ENCODE data around the gene SDSL. TPM values are rescaled to one million over a fixed set of nuclear protein-coding genes. Genes with fewer than 3 reads are reported as not detected.
A peak's percentile ranks its signal among the peaks of the same experiment; 100 is the strongest.

Gene SDSL
- total RNA-seq, 2 donors from 2014 or later, result 0.29 to 3.2 TPM

DNA sequence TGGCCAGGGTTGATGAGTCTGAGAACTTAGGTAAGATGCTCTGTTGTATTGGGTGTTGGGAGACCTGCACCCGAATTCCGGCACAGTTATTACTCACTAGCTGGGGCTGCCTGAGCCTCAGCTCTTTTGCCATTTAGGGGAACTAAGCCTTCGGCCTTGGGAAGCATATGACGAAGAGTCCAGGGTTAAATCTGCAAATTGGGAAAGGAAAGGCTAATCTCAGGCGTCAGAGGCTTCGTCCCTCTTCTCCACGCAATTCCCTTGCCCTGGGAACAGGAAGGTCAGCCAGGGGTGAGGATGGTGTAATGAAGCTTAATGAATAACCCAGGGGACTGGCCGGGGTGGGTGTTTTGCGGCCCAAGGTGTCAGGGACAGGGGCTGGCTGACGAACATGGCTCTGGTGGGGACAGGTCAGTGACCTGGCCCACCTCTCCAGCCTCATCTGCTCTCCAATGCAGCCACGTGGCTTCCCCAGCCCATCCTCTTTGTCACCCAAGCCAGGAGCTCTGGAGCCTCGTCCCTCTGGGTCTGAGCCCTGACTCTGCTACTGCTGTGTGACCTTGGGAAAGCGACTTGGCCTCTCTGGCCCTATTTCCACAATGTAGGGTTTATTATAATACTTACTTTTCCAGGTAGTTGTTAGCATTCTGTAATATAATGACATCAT, 3.8 kb upstream of the SDSL start:
- DNase-seq, result no peak

DNA sequence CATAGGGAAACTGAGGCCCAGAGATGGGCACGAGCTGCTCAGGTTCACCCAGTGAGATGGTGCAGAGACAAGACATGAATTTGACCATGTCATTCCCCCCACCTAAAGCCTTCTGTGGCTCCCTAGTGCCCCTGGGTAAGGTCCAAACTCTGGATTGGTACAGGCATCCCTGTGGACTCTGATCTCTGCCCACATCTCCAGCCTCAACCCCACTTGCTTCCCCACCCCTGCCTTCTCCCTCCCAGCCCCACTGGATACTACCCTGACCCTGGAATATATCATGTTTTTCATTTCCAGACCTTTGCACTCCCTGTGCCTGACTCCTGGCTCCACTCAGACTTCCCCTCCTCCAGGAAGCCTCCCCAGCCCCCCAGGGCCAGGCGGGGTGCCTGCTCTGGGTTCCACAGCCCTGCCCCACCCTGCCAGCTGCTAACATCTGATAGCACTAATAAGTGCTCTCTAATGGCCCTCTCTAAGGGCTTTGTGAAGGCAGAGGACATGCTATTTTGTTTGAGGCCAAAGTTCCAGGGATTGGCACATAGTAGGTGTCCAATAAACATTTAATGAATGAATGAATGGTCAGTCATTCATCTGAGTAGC, 1.1 kb upstream of the SDSL start:
- no peak overlapping the region for H3K4me3 Mint-ChIP-seq
- peaks cover 9% of the 10 kb centered on the region for H3K27me3 Mint-ChIP-seq (ENCODE audit: low read depth)
- H3K27ac Mint-ChIP-seq, result no peak overlapping the region
- H3K9me3 Mint-ChIP-seq, result no peaks in the 10 kb centered on the region
- ATAC-seq (replicated peaks in 1 of 2), result no peak
- peaks cover 13% of the 10 kb centered on the region for H3K4me1 Mint-ChIP-seq (ENCODE audit: low read depth)
- H3K36me3 Mint-ChIP-seq (ENCODE audit: insufficient read depth in 2 of 2), result no peaks in the 10 kb centered on the region
- no peak for DNase-seq

More for the DNA sequence above, 3.8 kb upstream of the SDSL start:
- Mint-ChIP-seq H3K27ac (no peak overlapping the region), H3K9me3 (no peaks in the 10 kb centered on the region), H3K4me3 (no peak overlapping the region), H3K4me1 (ENCODE audit: low read depth) (peaks cover 13% of the 10 kb centered on the region), H3K36me3 (ENCODE audit: insufficient read depth in 2 of 2) (no peaks in the 10 kb centered on the region), H3K27me3 (ENCODE audit: low read depth) (peaks cover 9% of the 10 kb centered on the region)
- no peak for ATAC-seq (replicated peaks in 1 of 2)

DNA sequence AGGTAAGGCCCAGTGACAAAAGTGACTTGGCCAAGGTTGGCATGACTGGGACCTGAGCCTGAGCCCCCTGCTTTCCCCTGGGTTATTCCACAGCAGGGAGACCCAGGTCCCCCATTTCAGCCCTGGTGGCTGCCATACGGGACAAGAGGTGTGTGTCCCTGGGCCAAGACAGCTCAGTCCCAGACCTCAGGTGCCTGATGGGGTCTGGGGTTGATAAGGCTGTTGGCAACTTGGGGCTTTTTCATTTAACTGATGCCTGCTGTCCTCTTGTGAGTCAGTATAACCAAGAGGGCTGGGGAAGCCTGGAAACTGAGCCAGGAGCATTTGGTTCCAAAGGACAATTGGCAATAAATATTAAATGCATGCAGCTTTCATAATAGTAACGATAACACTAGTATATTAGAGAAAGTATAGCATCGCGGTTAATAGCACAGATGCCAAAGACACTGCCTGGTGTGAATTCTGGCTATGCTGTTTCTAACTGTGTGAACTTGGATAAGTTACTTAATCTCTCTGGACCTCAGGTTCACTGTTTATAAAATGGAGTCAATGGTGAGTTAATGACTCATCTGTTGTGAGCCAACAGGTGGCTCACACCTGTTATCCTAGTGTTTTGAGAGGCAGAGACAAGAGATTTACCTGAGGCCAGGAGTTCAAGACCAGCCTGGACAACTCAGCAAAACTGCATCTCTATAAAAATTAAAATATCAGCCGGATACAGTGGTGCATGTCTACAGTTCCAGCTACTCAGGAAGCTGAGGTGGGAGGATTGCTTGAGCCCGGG, 898 bp downstream of the SDSL start:
- peak overlapping the region in 1 of 2 donors; percentile 77 for H3K4me3 Mint-ChIP-seq

DNA sequence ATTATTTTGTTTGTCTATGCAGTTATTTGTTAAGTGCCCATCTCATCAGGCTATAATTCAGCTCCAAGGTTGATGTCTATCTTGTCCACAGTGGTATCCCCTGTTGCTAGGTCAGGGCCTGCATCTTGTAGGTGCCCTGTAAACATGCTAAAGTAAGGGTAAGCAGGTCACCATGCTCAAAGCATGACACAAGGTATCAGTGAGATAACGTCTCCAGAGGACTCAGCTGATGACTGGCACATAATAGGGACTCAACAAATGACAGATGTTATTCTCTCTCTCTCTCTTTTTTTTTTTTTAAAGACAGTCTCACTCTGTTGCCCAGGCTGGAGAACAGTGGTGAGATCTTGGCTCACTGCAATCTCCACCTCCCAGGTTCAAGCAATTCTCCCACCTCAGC, 2.3 kb downstream of the SDSL start:
- Mint-ChIP-seq H3K36me3 (ENCODE audit: insufficient read depth in 2 of 2) (no peaks in the 10 kb centered on the region), H3K27me3 (ENCODE audit: low read depth) (peaks cover 5% of the 10 kb centered on the region), H3K4me3 (no peak overlapping the region), H3K4me1 (ENCODE audit: low read depth) (peaks cover 13% of the 10 kb centered on the region), H3K9me3 (no peaks in the 10 kb centered on the region), H3K27ac (no peak overlapping the region)
- DNase-seq, result no peak
- no peak for ATAC-seq (replicated peaks in 1 of 2)

More for the DNA sequence above, 898 bp downstream of the SDSL start:
- Mint-ChIP-seq H3K27ac (no peak overlapping the region), H3K36me3 (ENCODE audit: insufficient read depth in 2 of 2) (no peaks in the 10 kb centered on the region), H3K27me3 (ENCODE audit: low read depth) (peaks cover 6% of the 10 kb centered on the region), H3K4me1 (ENCODE audit: low read depth) (peaks cover 13% of the 10 kb centered on the region), H3K9me3 (no peaks in the 10 kb centered on the region)
- DNase-seq (no peak), ATAC-seq (replicated peaks in 1 of 2) (no peak)

DNA sequence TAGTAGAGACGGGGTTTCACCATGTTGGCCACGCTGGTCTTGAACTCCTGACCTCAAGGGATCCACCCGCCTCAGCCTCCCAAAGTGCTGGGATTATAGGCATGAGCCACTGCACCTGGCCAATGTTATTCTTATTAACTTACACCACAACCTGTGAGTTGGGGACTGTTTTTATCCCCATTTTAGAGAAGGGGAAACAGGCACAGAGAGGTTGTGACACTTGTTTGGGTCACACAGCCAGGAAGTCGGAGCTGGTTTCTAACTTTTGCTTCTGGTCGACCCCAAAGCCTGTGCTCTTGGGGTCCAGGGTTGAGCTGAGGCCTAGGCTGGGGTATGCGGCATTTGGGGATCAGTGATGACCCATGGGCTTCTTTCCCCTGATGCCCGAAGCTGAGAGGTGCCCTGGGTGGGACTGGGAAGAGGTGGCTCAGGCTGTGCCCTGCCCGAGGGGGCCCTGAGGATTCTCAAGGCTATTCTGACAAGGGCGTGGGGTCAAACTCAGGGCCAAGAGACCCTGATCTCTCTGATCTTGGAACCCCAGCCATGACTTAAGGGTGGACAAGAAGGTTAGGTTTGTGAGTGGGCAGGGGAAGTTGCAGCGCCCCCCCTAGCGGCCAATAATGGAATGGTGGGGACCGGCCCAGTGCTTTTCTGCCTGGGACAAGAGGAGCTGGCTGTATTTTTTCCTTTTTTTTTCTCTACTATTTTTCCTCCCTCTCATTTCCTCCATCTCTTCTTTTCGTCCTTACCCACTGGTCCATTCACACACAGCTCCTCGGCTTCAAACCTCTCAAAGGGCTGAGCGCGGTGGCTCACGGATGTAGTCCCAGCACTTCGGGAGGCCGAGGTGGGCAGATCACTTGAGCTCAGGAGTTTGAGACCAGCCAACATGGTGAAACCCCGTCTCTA, 3.0 kb downstream of the SDSL start:
- no peaks in the 10 kb centered on the region for H3K36me3 Mint-ChIP-seq (ENCODE audit: insufficient read depth in 2 of 2)
- H3K27ac Mint-ChIP-seq, result no peak overlapping the region
- DNase-seq, result peak; percentile 46 to 69

DNA sequence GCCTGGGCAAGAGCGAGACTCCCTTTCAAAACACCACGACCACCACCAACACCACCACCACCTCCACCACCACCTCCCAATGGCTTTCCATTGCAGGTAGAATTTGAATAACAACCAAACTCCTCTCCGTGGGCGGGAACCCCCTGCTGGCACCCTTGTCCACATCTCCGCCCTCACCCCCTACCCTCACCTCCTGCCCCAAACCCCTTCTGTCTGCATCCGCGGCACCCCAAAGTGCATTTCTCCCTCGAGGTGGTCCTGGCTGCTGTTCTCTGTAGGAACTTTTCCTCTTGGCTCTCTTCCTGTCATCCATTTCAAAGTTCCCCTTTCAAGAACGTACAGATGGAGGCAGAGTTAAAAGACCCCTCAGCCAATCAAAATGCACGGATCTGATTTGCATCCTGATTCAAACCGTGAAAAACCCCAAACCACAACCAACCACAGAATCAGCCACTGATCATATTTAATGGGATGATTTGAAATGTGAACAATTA, 3.8 kb downstream of the SDSL start:
- Mint-ChIP-seq H3K4me1 (ENCODE audit: low read depth) (peaks cover 13% of the 10 kb centered on the region), H3K9me3 (no peaks in the 10 kb centered on the region), H3K27ac (no peak overlapping the region), H3K27me3 (ENCODE audit: low read depth) (peaks cover 14% of the 10 kb centered on the region), H3K36me3 (ENCODE audit: insufficient read depth in 2 of 2) (no peaks in the 10 kb centered on the region), H3K4me3 (no peak overlapping the region)
- no peak for DNase-seq
- ATAC-seq (replicated peaks in 1 of 2), result no peak

More for the DNA sequence above, 3.0 kb downstream of the SDSL start:
- peak; percentile 42 to 61 for ATAC-seq (replicated peaks in 1 of 2)
- H3K4me3 Mint-ChIP-seq, result no peak overlapping the region
- H3K4me1 Mint-ChIP-seq (ENCODE audit: low read depth), result peaks cover 13% of the 10 kb centered on the region
- H3K27me3 Mint-ChIP-seq (ENCODE audit: low read depth), result peaks cover 10% of the 10 kb centered on the region
- no peaks in the 10 kb centered on the region for H3K9me3 Mint-ChIP-seq

- Mint-ChIP-seq H3K4me3 (no peak overlapping the region), H3K4me1 (ENCODE audit: low read depth) (no peaks in the 10 kb centered on the region), H3K9me3 (no peaks in the 10 kb centered on the region), H3K36me3 (ENCODE audit: insufficient read depth in 2 of 2) (no peaks in the 10 kb centered on the region), H3K27me3 (ENCODE audit: low read depth) (peaks cover 22% of the 10 kb centered on the region), H3K27ac (no peak overlapping the region)
- ATAC-seq (replicated peaks in 1 of 2) (no peak), DNase-seq (no peak)
Measured at GRCh38 chr12:113427882-113428281, 5.7 kb downstream of the SDSL start.

DNA sequence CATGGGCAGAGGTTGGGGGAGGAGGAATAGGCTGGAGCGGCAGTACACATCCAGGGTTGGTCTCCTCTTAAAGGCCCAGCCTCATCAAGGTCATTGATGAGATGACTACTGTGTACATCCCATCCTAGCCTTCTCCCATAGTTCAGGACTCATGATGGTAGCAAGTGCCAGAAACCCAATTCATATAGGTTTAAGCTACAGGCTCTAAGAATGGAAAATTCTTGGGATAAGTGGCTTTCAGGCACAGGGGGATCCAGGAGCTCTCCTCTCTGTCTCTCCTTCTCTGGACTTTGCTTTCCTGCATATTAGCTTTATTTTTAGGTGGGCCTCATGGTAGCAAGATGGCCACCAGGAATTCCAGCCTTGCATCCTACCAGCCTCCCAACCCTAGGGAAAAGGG, 6.3 kb downstream of the SDSL start:
- DNase-seq (no peak), ATAC-seq (replicated peaks in 1 of 2) (no peak)
- Mint-ChIP-seq H3K27me3 (ENCODE audit: low read depth) (peaks cover 26% of the 10 kb centered on the region), H3K36me3 (ENCODE audit: insufficient read depth in 2 of 2) (no peaks in the 10 kb centered on the region), H3K4me3 (no peak overlapping the region), H3K27ac (no peak overlapping the region), H3K9me3 (no peaks in the 10 kb centered on the region), H3K4me1 (ENCODE audit: low read depth) (no peaks in the 10 kb centered on the region)

DNA sequence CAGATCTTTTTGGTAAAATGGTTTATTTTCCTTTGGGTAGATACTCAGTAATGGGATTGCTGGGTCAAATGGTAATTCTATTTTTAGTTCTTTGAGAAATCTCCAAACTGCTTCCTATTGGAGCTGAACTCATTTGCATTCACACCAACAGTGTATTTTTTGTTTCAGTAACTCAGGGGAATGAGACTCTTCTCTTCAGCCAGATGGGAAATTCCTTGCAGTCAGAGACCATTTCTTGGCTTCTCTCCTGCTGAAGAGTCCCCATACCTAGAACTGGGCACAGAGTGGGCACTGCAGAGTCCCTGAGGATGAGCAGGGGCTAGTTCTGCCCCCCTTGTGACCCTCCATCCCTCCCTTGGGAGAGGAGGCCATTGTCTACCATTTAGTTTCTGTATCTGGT, 10.8 kb downstream of the SDSL start:
- ATAC-seq (replicated peaks in 1 of 2) (no peak), DNase-seq (no peak)
- Mint-ChIP-seq H3K4me3 (no peak overlapping the region), H3K36me3 (ENCODE audit: insufficient read depth in 2 of 2) (no peaks in the 10 kb centered on the region), H3K4me1 (ENCODE audit: low read depth) (no peaks in the 10 kb centered on the region), H3K27me3 (ENCODE audit: low read depth) (peaks cover 26% of the 10 kb centered on the region), H3K9me3 (no peaks in the 10 kb centered on the region), H3K27ac (no peak overlapping the region)

DNA sequence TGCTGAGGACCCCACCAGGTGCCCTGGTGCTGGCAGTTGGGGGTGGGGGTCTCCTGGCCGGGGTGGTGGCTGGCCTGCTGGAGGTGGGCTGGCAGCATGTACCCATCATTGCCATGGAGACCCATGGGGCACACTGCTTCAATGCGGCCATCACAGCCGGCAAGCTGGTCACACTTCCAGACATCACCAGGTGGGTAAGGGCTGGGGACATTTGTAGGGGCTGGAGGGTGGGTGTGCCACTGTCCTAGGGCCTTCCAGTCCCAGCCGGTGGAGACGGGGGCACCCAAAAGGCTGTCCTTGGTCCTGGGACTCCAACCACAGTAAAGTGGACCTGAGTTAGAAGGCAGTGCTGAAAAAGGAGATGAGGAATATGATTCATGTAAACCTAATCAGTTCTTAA, 13.2 kb downstream of the SDSL start:
- DNase-seq, result no peak
- Mint-ChIP-seq H3K27ac (no peak overlapping the region), H3K36me3 (ENCODE audit: insufficient read depth in 2 of 2) (no peaks in the 10 kb centered on the region), H3K4me3 (no peak overlapping the region), H3K4me1 (ENCODE audit: low read depth) (no peaks in the 10 kb centered on the region), H3K27me3 (ENCODE audit: low read depth) (peaks cover 19% of the 10 kb centered on the region), H3K9me3 (no peaks in the 10 kb centered on the region)
- no peak for ATAC-seq (replicated peaks in 1 of 2)

DNA sequence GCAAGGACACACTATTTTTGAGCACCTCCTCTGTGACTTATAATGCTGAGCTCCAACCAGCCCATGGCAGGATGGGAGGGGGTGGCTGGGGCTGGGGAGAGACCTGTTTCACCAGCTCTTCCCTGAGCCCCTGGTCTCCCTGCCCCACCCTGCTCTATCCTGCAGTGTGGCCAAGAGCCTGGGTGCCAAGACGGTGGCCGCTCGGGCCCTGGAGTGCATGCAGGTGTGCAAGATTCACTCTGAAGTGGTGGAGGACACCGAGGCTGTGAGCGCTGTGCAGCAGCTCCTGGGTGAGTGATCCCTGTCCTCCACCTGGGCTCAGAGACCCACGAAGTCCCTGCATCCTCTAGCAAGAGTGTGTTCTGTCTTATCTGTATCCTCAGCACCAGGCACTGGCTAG, 14.4 kb downstream of the SDSL start:
- ATAC-seq (replicated peaks in 1 of 2), result no peak
- H3K27me3 Mint-ChIP-seq (ENCODE audit: low read depth), result peaks cover 11% of the 10 kb centered on the region
- no peak overlapping the region for H3K4me3 Mint-ChIP-seq
- H3K4me1 Mint-ChIP-seq (ENCODE audit: low read depth), result no peaks in the 10 kb centered on the region
- no peaks in the 10 kb centered on the region for H3K9me3 Mint-ChIP-seq
- H3K27ac Mint-ChIP-seq, result no peak overlapping the region
- DNase-seq, result no peak
- no peaks in the 10 kb centered on the region for H3K36me3 Mint-ChIP-seq (ENCODE audit: insufficient read depth in 2 of 2)

GRCh38 chr12:113436993-113437728, 15.0 kb downstream of the SDSL start:
- H3K4me1 Mint-ChIP-seq (ENCODE audit: low read depth), result no peaks in the 10 kb centered on the region

More at GRCh38 chr12:113436993-113437728, 15.0 kb downstream of the SDSL start:
- DNase-seq, result no peak
- H3K27me3 Mint-ChIP-seq (ENCODE audit: low read depth), result peaks cover 11% of the 10 kb centered on the region
- H3K36me3 Mint-ChIP-seq (ENCODE audit: insufficient read depth in 2 of 2), result no peaks in the 10 kb centered on the region
- no peak overlapping the region for H3K4me3 Mint-ChIP-seq
- ATAC-seq (replicated peaks in 1 of 2), result no peak
- H3K27ac Mint-ChIP-seq, result no peak overlapping the region
- no peaks in the 10 kb centered on the region for H3K9me3 Mint-ChIP-seq

Measured in activated T-cell treated with anti-CD3 and anti-CD28 coated beads, Interleukin-2, amount 50 U/mL, for 72 hours (primary cell).